HG02642 (cell line): ENCODE measurements around the gene LRRC56.

Experiments used
- ATAC-seq: cut with Tn5 transposase; IDR thresholded peaks from one replicate; pipeline ENCODE4 v1.9.1; 2021; ENCODE audit warnings: mild to moderate bottlenecking; ENCODE audit not compliant: unreplicated experiment, poor library complexity

The LRRC56 gene

GRCh38 chr11:536841-537621 lies at the start of gene LRRC56:
Gene LRRC56, plus strand, starts transcription at chr11:537527. Its CDS starts 3,158 bp downstream, at chr11:540685.
- ATAC-seq = peak; percentile 51

- no peak for ATAC-seq
These were observed 49.7 kb upstream of the LRRC56 start for GRCh38 chr11:487571-488021.

GRCh38 chr11:488062-488461 lies 49.3 kb upstream of the LRRC56 start:
- ATAC-seq = no peak

- no peak for ATAC-seq
These were observed 48.7 kb upstream of the LRRC56 start for GRCh38 chr11:488579-488978.

- ATAC-seq = no peak
These were observed 48.3 kb upstream of the LRRC56 start for GRCh38 chr11:488992-489391.

GRCh38 chr11:489610-490185 lies 47.6 kb upstream of the LRRC56 start:
- ATAC-seq = no peak

- ATAC-seq = no peak
These were observed 47.0 kb upstream of the LRRC56 start for GRCh38 chr11:490186-490929.

GRCh38 chr11:490930-491260 lies 46.4 kb upstream of the LRRC56 start:
- ATAC-seq = no peak

- no peak for ATAC-seq
These were observed 46.0 kb upstream of the LRRC56 start for GRCh38 chr11:491358-491757.

GRCh38 chr11:492427-493226 lies 44.7 kb upstream of the LRRC56 start:
- no peak for ATAC-seq

- no peak for ATAC-seq
These were observed 42.4 kb upstream of the LRRC56 start for GRCh38 chr11:494761-495536.

GRCh38 chr11:495537-495931 lies 41.8 kb upstream of the LRRC56 start:
- no peak for ATAC-seq

- ATAC-seq = no peak
These were observed 40.3 kb upstream of the LRRC56 start for GRCh38 chr11:496834-497564.

- no peak for ATAC-seq
These were observed 39.6 kb upstream of the LRRC56 start for GRCh38 chr11:497565-498296.

GRCh38 chr11:498297-499181 lies 38.8 kb upstream of the LRRC56 start:
- ATAC-seq = no peak

- ATAC-seq = no peak
These were observed 37.9 kb upstream of the LRRC56 start for GRCh38 chr11:499201-500076.
